Mesothelial cell of epicardium (in vitro differentiated cells): ENCODE data around the gene N4BP2L1. TPM values are rescaled to one million over a fixed set of nuclear protein-coding genes. Genes with fewer than 3 reads are reported as not detected.
"Not testable (repeated sequence)": the region's sequence is repeated elsewhere in the genome, so short reads cannot be mapped to it uniquely, and the experiment has no call there.

Experiments used
- DNase-seq, 2 experiments: peaks; one replicate each; pipeline ENCODE4 v3.0.0; 2021; ENCODE audit warnings: low spot score in 2 of 2; ENCODE audit not compliant: unreplicated experiment in 2 of 2
- H3K27ac Mint-ChIP-seq: 2 replicates; pipeline ENCODE4 v1.8.0; 2021; ENCODE audit warnings: mixed read lengths
- H3K27me3 Mint-ChIP-seq: 2 replicates; pipeline ENCODE4 v1.8.0; 2021; ENCODE audit warnings: low read depth, mixed read lengths
- H3K36me3 Mint-ChIP-seq: 2 replicates; pipeline ENCODE4 v1.8.0; 2021; ENCODE audit warnings: mixed read lengths
- H3K4me1 Mint-ChIP-seq: 2 replicates; pipeline ENCODE4 v1.8.0; 2021; ENCODE audit warnings: mixed read lengths
- H3K4me3 Mint-ChIP-seq: 2 replicates; pipeline ENCODE4 v1.8.0; 2021; ENCODE audit warnings: mild to moderate bottlenecking, moderate library complexity, mixed read lengths
- H3K9me3 Mint-ChIP-seq: 2 replicates; pipeline ENCODE4 v1.8.0; 2021; ENCODE audit warnings: mixed read lengths
- total RNA-seq: library from RNA; stranded (reverse); gene quantifications from 3 replicates; pipeline ENCODE4 v1.2.1, GENCODE V29; 2021
- TF ChIP-seq, protein P1 (sequence below): fragments of 200-600 bp; sonication (generic); IDR thresholded peaks from one replicate; pipeline ENCODE4 v1.5.0; 2021; ENCODE audit warnings: antibody characterized with exemption; ENCODE audit not compliant: unreplicated experiment

N4BP2L1 gene
- total RNA-seq, 1 donor from 2014 or later: 13.7 TPM

DNA sequence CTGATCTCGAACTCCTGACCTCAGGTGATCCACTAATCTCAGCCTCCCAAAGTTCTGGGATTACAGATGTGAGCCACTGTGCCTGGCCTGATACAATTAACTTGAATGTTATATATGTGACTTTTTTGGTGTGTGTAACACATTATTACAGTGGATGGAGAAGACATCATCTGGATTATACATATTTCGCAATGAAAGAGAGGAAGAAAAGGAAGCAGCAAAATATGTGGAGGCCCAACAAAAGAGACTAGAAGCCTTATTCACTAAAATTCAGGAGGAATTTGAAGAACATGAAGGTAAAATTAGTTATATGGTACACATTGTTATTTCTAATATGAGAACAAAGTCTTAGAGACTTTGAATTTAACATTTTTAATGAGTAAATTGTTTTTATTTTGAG is 57.1 kb downstream of the N4BP2L1 start:
- H3K9me3 Mint-ChIP-seq: peaks cover 21% of the 10 kb centered on the region
- DNase-seq: no peak
- no peak overlapping the region for H3K4me3 Mint-ChIP-seq
- H3K27ac Mint-ChIP-seq: no peak overlapping the region
- H3K27me3 Mint-ChIP-seq: no peaks in the 10 kb centered on the region
- no peaks in the 10 kb centered on the region for H3K4me1 Mint-ChIP-seq
- TF ChIP-seq, protein P1, sequence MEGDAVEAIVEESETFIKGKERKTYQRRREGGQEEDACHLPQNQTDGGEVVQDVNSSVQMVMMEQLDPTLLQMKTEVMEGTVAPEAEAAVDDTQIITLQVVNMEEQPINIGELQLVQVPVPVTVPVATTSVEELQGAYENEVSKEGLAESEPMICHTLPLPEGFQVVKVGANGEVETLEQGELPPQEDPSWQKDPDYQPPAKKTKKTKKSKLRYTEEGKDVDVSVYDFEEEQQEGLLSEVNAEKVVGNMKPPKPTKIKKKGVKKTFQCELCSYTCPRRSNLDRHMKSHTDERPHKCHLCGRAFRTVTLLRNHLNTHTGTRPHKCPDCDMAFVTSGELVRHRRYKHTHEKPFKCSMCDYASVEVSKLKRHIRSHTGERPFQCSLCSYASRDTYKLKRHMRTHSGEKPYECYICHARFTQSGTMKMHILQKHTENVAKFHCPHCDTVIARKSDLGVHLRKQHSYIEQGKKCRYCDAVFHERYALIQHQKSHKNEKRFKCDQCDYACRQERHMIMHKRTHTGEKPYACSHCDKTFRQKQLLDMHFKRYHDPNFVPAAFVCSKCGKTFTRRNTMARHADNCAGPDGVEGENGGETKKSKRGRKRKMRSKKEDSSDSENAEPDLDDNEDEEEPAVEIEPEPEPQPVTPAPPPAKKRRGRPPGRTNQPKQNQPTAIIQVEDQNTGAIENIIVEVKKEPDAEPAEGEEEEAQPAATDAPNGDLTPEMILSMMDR: no peak
- peaks cover 30% of the 10 kb centered on the region for H3K36me3 Mint-ChIP-seq

DNA sequence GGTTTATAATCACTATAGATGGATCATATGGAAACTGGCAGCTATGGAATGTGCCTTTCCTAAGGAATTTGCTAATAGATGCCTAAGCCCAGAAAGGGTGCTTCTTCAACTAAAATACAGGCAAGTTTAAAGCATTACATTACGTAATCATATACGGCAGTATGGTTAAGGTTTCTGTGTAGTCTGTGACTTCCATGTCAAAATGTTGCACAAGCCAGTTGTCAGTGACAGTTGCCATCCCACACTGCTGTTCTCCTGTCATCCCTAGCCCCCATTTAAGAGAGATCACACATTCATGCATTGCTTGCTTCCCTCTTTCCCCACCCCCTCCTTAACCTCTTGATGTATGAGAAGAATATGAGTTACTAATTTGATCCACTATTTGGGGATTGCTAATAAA is 65.4 kb downstream of the N4BP2L1 start:
- Mint-ChIP-seq H3K4me3 (no peak overlapping the region), H3K27me3 (no peaks in the 10 kb centered on the region), H3K4me1 (peaks cover 5% of the 10 kb centered on the region), H3K36me3 (peaks cover 9% of the 10 kb centered on the region), H3K9me3 (no peaks in the 10 kb centered on the region), H3K27ac (no peak overlapping the region)
- no peak for DNase-seq
- TF ChIP-seq, protein P1: no peak

GRCh38 chr13:32355935-32356334 is 72.0 kb downstream of the N4BP2L1 start:
- Mint-ChIP-seq H3K36me3 (peaks cover 15% of the 10 kb centered on the region), H3K4me1 (peaks cover 13% of the 10 kb centered on the region)
- H3K4me3 Mint-ChIP-seq, H3K9me3 Mint-ChIP-seq, DNase-seq, H3K27me3 Mint-ChIP-seq, H3K27ac Mint-ChIP-seq: not testable (repeated sequence)

GRCh38 chr13:32354040-32354439 is 73.9 kb downstream of the N4BP2L1 start:
- Mint-ChIP-seq H3K27ac (no peak overlapping the region), H3K27me3 (no peaks in the 10 kb centered on the region), H3K9me3 (no peaks in the 10 kb centered on the region), H3K4me3 (no peak overlapping the region), H3K36me3 (peaks cover 20% of the 10 kb centered on the region), H3K4me1 (peaks cover 13% of the 10 kb centered on the region)
- DNase-seq: no peak
- TF ChIP-seq, protein P1: no peak

DNA sequence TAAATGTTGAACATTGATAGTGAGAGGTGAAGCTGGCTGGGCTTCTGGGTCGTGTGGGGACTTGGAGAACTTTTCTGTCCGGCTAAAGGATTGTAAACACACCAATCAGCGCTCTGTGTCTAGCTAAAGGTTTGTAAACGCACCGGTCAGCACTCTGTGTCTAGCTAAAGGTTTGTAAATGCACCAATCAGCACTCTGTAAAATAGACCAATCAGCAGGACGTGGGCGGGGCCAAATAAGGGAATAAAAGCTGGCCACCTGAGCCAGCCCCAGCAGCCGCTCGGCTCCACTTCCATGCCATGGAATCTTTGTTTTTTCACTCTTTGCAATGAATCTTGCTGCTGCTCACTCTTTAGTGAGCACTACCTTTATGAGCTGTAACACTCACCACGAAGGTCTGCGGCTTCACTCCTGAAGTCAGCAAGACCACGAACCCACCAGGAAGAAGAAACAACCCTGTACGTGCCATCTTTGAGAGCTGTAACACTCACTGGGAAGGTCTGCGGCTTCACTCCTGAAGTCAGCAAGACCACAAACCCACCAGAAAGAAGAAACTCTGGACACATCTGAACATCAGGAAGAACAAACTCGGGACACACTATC is 77.0 kb downstream of the N4BP2L1 start:
- H3K4me3 Mint-ChIP-seq, H3K27ac Mint-ChIP-seq, H3K27me3 Mint-ChIP-seq, H3K4me1 Mint-ChIP-seq, DNase-seq, H3K9me3 Mint-ChIP-seq: not testable (repeated sequence)
- peaks cover 22% of the 10 kb centered on the region for H3K36me3 Mint-ChIP-seq

Other genes with a start within 250 kb of the N4BP2L1 start
- 0.16 TPM in 1 of 3 replicates, not detected in the others for gene ZAR1L, start 112.8 kb downstream of the N4BP2L1 start, total RNA-seq
- 6.5 to 10.3 TPM (median 8.1 TPM) in 3 replicates for gene BRCA2, start 112.6 kb downstream of the N4BP2L1 start, total RNA-seq
- 160 to 171 TPM (median 168 TPM) in 3 replicates for gene N4BP2L2, start 110.7 kb upstream of the N4BP2L1 start, total RNA-seq
- gene PDS5B, start 158.3 kb upstream of the N4BP2L1 start, total RNA-seq: 64.9 to 72.6 TPM (median 70.4 TPM) in 3 replicates